Cardiac muscle cell (in vitro differentiated cells and primary cell): ENCODE data around the gene LINS1. TPM values are rescaled to one million over a fixed set of nuclear protein-coding genes. Genes with fewer than 3 reads are reported as not detected.

Experiments used
- DNase-seq, 2 donors: peaks; one replicate each; pipeline versions ENCODE4 v3.0.0 to v3.0.0-alpha.2; 2010 to 2017; ENCODE audit warnings: low read depth in 1 of 2, low spot score in 1 of 2
- H3K27ac ChIP-seq: fragments of 200-600 bp; sonication (generic); 2 replicates; pipeline ENCODE4 v1.5.1; 2016
- H3K27me3 ChIP-seq: fragments of 200-600 bp; sonication (generic); 2 replicates; pipeline ENCODE4 v1.6.0; 2016; ENCODE audit warnings: control low read depth
- H3K36me3 ChIP-seq: fragments of 200-600 bp; sonication (generic); 2 replicates; pipeline ENCODE4 v1.5.1; 2016; ENCODE audit warnings: control low read depth
- H3K4me1 ChIP-seq: fragments of 200-600 bp; sonication (generic); 2 replicates; pipeline ENCODE4 v1.8.1; 2017; ENCODE audit warnings: low read depth, mild to moderate bottlenecking, mixed run types
- H3K4me3 ChIP-seq: fragments of 200-600 bp; sonication (generic); 2 replicates; pipeline ENCODE4 v1.5.1; 2016; ENCODE audit warnings: mild to moderate bottlenecking
- H3K9me3 ChIP-seq: fragments of 200-600 bp; sonication (generic); 2 replicates; pipeline ENCODE4 v1.5.1; 2017; ENCODE audit warnings: low read depth, mild to moderate bottlenecking, control low read depth
- polyA plus RNA-seq: library from polyadenylated mRNA; unstranded; fragments of >200 nt; fragmentation: Nextera tagmentation; extraction: Ambion mirVana; gene quantifications from 2 replicates; pipeline ENCODE4 v1.2.1, GENCODE V29; 2016
- total RNA-seq: library from RNA; depleted of rRNA; stranded (reverse); fragments of >200 nt; gene quantifications from 2 replicates; pipeline ENCODE4 v1.2.3, GENCODE V29; 2016
- TF ChIP-seq, protein P1 (sequence below): IDR thresholded peaks from 2 replicates; pipeline ENCODE4 v1.5.1; 2012; ENCODE audit warnings: low read depth, mild to moderate bottlenecking, low read length

Gene LINS1
- total and polyA plus RNA-seq, 2 experiments from 2014 or later, result 7.4 to 9.2 TPM

DNA sequence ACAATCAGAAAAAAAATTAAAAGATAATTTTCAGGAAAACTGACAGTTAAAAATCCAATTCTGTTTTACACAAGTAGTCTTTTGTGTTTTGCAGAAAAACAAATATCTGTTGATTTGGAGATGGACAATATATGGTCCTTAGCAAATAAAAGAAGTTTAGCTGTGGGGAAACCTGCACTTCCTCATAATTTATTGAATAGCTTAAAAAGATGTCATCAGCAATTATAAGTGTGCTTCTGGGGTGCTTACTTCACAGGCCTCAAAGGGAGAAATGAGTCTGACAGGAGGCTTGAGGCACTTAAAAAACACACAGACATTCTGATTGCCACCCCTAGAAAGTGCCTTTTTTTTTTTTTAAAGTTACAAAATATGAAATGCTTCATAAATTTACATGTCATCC lies 41.7 kb downstream of the LINS1 start:
- no peak overlapping the region for H3K27ac ChIP-seq
- H3K9me3 ChIP-seq, result no peaks in the 10 kb centered on the region
- TF ChIP-seq, protein P1, sequence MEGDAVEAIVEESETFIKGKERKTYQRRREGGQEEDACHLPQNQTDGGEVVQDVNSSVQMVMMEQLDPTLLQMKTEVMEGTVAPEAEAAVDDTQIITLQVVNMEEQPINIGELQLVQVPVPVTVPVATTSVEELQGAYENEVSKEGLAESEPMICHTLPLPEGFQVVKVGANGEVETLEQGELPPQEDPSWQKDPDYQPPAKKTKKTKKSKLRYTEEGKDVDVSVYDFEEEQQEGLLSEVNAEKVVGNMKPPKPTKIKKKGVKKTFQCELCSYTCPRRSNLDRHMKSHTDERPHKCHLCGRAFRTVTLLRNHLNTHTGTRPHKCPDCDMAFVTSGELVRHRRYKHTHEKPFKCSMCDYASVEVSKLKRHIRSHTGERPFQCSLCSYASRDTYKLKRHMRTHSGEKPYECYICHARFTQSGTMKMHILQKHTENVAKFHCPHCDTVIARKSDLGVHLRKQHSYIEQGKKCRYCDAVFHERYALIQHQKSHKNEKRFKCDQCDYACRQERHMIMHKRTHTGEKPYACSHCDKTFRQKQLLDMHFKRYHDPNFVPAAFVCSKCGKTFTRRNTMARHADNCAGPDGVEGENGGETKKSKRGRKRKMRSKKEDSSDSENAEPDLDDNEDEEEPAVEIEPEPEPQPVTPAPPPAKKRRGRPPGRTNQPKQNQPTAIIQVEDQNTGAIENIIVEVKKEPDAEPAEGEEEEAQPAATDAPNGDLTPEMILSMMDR, result no peak
- H3K36me3 ChIP-seq, result no peaks in the 10 kb centered on the region
- no peaks in the 10 kb centered on the region for H3K27me3 ChIP-seq
- DNase-seq, result no peak
- H3K4me1 ChIP-seq, result no peaks in the 10 kb centered on the region
- no peak overlapping the region for H3K4me3 ChIP-seq

DNA sequence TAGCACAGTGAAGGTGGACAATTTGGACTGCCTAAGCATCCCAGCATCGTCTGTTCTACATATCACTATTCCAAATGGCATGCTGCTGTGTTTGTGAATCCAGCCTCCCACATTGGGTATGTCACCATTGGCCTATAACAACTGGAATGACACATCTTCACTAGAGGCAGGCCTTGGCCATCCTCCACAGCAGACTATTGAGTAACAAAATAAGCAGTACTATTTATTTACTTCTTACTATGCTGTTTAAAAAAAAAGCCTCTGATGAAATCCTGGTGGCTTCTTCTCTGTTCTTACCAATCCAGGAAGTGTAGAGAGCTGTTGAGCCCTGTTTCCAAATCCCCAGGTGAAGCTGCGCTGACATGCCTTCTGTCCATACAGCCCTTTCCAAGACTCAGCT lies 42.7 kb downstream of the LINS1 start:
- DNase-seq, result peak in 1 of 2 donors; percentile 67
- TF ChIP-seq, protein P1, result no peak
- H3K27ac ChIP-seq, result no peak overlapping the region

DNA sequence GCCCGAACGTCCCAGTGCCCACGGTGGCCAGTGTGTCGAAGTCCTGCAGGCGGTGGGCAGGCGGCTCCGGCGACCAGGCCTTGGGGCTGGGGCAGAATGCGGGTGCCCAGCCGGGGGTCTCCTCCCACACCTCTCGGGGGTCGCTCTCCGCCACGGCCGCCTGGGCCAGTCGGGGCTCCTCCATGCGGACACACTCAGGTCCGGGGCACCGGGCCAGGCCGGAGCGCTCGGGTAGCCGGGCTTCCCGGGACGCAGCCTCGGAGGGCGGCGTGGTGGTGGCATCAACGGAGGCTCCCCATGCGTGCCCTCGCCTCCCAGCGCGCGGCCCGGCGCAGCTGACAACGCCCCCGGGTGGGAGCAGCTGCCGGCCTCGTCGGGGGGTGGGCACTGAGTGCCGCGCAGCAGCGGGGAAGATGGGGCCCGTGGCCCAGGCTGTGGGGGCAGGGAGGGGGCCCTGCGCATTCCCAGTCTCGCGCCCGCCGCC lies 43.2 kb downstream of the LINS1 start:
- no peak overlapping the region for H3K27ac ChIP-seq
- no peaks in the 10 kb centered on the region for H3K9me3 ChIP-seq
- no peaks in the 10 kb centered on the region for H3K36me3 ChIP-seq
- H3K27me3 ChIP-seq, result no peaks in the 10 kb centered on the region
- TF ChIP-seq, protein P1, result no peak
- no peak for DNase-seq
- no peak overlapping the region for H3K4me3 ChIP-seq
- no peaks in the 10 kb centered on the region for H3K4me1 ChIP-seq

More for the DNA sequence above, 42.7 kb downstream of the LINS1 start:
- Histone ChIP-seq H3K9me3 (no peaks in the 10 kb centered on the region), H3K27me3 (no peaks in the 10 kb centered on the region), H3K36me3 (no peaks in the 10 kb centered on the region), H3K4me3 (no peak overlapping the region), H3K4me1 (no peaks in the 10 kb centered on the region)

DNA sequence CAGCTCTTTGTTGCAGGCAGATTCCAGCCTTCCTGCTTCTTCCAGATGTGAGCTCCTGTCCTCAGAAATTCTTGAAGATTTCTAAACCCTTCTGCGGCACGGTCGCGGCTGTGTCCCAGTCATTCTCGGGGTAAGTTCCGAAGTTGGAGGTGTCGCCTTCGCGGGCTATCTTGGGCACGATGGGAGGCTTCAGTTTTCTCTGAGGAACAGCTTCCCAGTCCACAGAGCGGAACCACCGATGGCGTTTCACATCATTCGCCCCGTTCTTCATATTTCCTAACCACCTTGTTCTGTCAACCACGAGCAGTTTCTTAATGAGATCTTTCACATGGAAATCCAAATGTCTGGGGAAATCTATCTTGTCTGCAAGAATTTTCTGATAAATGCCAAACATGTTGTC lies 48.5 kb downstream of the LINS1 start:
- Histone ChIP-seq H3K27ac (no peak overlapping the region), H3K4me3 (no peak overlapping the region), H3K9me3 (no peaks in the 10 kb centered on the region), H3K27me3 (no peaks in the 10 kb centered on the region), H3K4me1 (no peaks in the 10 kb centered on the region), H3K36me3 (no peaks in the 10 kb centered on the region)
- no peak for DNase-seq
- TF ChIP-seq, protein P1, result no peak

DNA sequence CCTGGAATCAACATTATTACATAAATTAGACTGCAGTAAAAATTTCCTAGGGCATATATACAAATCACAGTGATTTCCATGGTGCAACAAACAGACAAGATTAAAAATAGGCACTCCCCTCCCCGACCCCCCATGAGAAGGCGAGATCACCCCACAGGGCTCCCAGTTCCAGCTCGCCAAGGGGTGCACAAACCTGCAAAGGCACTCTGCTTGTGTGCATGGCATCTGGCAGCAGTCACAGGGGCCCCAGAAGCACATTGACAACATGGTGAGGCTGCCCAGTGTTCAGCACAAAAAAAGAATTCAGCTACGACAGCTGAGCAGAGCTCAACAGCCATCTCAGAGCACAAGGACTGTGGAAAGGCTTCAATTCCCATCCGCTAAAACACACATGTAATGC lies 54.0 kb downstream of the LINS1 start:
- Histone ChIP-seq H3K9me3 (no peaks in the 10 kb centered on the region), H3K27me3 (peaks cover 16% of the 10 kb centered on the region), H3K36me3 (no peaks in the 10 kb centered on the region), H3K4me3 (no peak overlapping the region), H3K4me1 (no peaks in the 10 kb centered on the region), H3K27ac (no peak overlapping the region)
- TF ChIP-seq, protein P1, result no peak
- DNase-seq, result no peak

DNA sequence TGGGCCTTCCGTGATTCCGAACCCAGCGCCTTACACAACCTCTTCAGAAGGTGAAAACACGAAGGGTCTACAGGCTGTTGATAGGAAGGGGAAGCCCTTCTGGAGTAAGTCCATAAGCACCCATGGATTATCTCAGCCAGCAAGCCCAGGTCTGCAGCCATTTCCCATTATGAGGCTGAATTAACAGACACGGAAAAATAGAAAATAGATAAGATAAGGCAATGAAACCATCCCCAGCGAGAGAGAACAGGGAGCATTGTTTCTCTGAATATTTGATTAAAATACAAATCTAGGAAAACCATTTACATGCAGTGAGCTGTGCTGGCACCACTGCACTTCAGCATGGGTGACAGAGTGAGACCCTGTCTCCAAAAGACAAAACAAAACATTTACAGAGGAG lies 57.0 kb downstream of the LINS1 start:
- no peaks in the 10 kb centered on the region for H3K4me1 ChIP-seq
- H3K4me3 ChIP-seq, result no peak overlapping the region
- H3K9me3 ChIP-seq, result no peaks in the 10 kb centered on the region
- peaks cover 16% of the 10 kb centered on the region for H3K27me3 ChIP-seq
- H3K36me3 ChIP-seq, result no peaks in the 10 kb centered on the region
- DNase-seq, result no peak
- TF ChIP-seq, protein P1, result no peak
- H3K27ac ChIP-seq, result no peak overlapping the region
